Measurements from ENCODE around the gene CHPF2. TPM values are rescaled to one million over a fixed set of nuclear protein-coding genes. Genes with fewer than 3 reads are reported as not detected.

The CHPF2 gene
- total RNA-seq, 1 experiment from 2014 or later, result 48.1 TPM

GRCh38 chr7:151210087-151210854, 22.0 kb upstream of the CHPF2 start, which contains the start of gene H2BK1:
TSS of gene H2BK1 (minus strand) at chr7:151210488. CDS start at chr7:151210318, 170 bp downstream.
- intact Hi-C loops (cut with micrococcal nuclease; ENCODE audit: unreplicated experiment), result no loop called here
- DNase-seq, result no peak
- no peak within 1 kb of the TSS for H3K27ac Mint-ChIP-seq (ENCODE audit: unreplicated experiment)
- TF ChIP-seq CTCF (IDR thresholded peaks at IDR 0.05; ENCODE audit: unreplicated experiment), result no peak
- CTCF ChIA-PET, result no interaction called here
- H3K27me3 Mint-ChIP-seq (ENCODE audit: unreplicated experiment), result no peaks in the 10 kb centered on the region
- no peaks in the 10 kb centered on the region for H3K9me3 Mint-ChIP-seq (ENCODE audit: low read depth, unreplicated experiment)
- BruUV-seq (replicated peaks), result no TSS peak
- H3K36me3 Mint-ChIP-seq (ENCODE audit: insufficient read depth, unreplicated experiment), result peaks cover 11% of the 10 kb centered on the region
- no peaks in the 10 kb centered on the region for H3K4me1 Mint-ChIP-seq (ENCODE audit: low read depth, unreplicated experiment)
- H3K4me3 Mint-ChIP-seq (ENCODE audit: low read depth, unreplicated experiment), result no peak within 1 kb of the TSS

GRCh38 chr7:151211155-151211772, 21.0 kb upstream of the CHPF2 start:
- CTCF ChIA-PET, result no interaction called here
- Mint-ChIP-seq H3K4me3 (ENCODE audit: low read depth, unreplicated experiment) (no peak overlapping the region), H3K4me1 (ENCODE audit: low read depth, unreplicated experiment) (no peaks in the 10 kb centered on the region), H3K27ac (ENCODE audit: unreplicated experiment) (no peak overlapping the region), H3K36me3 (ENCODE audit: insufficient read depth, unreplicated experiment) (peaks cover 16% of the 10 kb centered on the region), H3K27me3 (ENCODE audit: unreplicated experiment) (no peaks in the 10 kb centered on the region), H3K9me3 (ENCODE audit: low read depth, unreplicated experiment) (no peaks in the 10 kb centered on the region)
- no peak for DNase-seq
- no TSS peak for BruUV-seq (replicated peaks)
- TF ChIP-seq CTCF (IDR thresholded peaks at IDR 0.05; ENCODE audit: unreplicated experiment), result no peak
- intact Hi-C loops (cut with micrococcal nuclease; ENCODE audit: unreplicated experiment), result no loop called here

GRCh38 chr7:151212626-151213025, 19.7 kb upstream of the CHPF2 start:
- intact Hi-C loops (cut with micrococcal nuclease; ENCODE audit: unreplicated experiment), result no loop called here
- BruUV-seq (replicated peaks), result no TSS peak
- peaks cover 16% of the 10 kb centered on the region for H3K36me3 Mint-ChIP-seq (ENCODE audit: insufficient read depth, unreplicated experiment)

GRCh38 chr7:151213826-151214225, 18.5 kb upstream of the CHPF2 start:
- no peak for DNase-seq
- no peaks in the 10 kb centered on the region for H3K4me1 Mint-ChIP-seq (ENCODE audit: low read depth, unreplicated experiment)
- CTCF ChIA-PET, result no interaction called here
- H3K4me3 Mint-ChIP-seq (ENCODE audit: low read depth, unreplicated experiment), result no peak overlapping the region
- BruUV-seq (replicated peaks), result no TSS peak
- intact Hi-C loops (cut with micrococcal nuclease; ENCODE audit: unreplicated experiment), result no loop called here
- TF ChIP-seq CTCF (IDR thresholded peaks at IDR 0.05; ENCODE audit: unreplicated experiment), result no peak
- no peaks in the 10 kb centered on the region for H3K9me3 Mint-ChIP-seq (ENCODE audit: low read depth, unreplicated experiment)
- H3K27ac Mint-ChIP-seq (ENCODE audit: unreplicated experiment), result no peak overlapping the region
- H3K36me3 Mint-ChIP-seq (ENCODE audit: insufficient read depth, unreplicated experiment), result peaks cover 25% of the 10 kb centered on the region
- H3K27me3 Mint-ChIP-seq (ENCODE audit: unreplicated experiment), result no peaks in the 10 kb centered on the region

More at GRCh38 chr7:151212626-151213025, 19.7 kb upstream of the CHPF2 start:
- TF ChIP-seq CTCF (IDR thresholded peaks at IDR 0.05; ENCODE audit: unreplicated experiment), result no peak
- Mint-ChIP-seq H3K4me3 (ENCODE audit: low read depth, unreplicated experiment) (no peak overlapping the region), H3K4me1 (ENCODE audit: low read depth, unreplicated experiment) (no peaks in the 10 kb centered on the region), H3K27me3 (ENCODE audit: unreplicated experiment) (no peaks in the 10 kb centered on the region), H3K27ac (ENCODE audit: unreplicated experiment) (no peak overlapping the region), H3K9me3 (ENCODE audit: low read depth, unreplicated experiment) (no peaks in the 10 kb centered on the region)
- no peak for DNase-seq
- CTCF ChIA-PET, result no interaction called here
